ENCODE measurements around the gene TACC3.

GRCh38 chr4:1721666-1722550 is 587 bp downstream of the TACC3 start:
- no peak for TF ChIP-seq EP300 (IDR thresholded peaks at IDR 0.05; ENCODE audit: borderline replicate concordance)
- TF ChIP-seq TCF12 (IDR thresholded peaks at IDR 0.05; ENCODE audit: low read depth) = no peak
- TF ChIP-seq TAF1 (IDR thresholded peaks at IDR 0.05; ENCODE audit: low read depth) = no peak
- TF ChIP-seq EGR1 (IDR thresholded peaks at IDR 0.05) = no peak
- no peak for TF ChIP-seq REST (IDR thresholded peaks at IDR 0.05; ENCODE audit: low read depth)
- TF ChIP-seq CREB1 (IDR thresholded peaks at IDR 0.05; ENCODE audit: low read depth) = no peak
- no peak for TF ChIP-seq YY1 (IDR thresholded peaks at IDR 0.05; ENCODE audit: low read depth)
- no peak for TF ChIP-seq RAD21 (IDR thresholded peaks at IDR 0.05; ENCODE audit: low read depth)
- no peak for TF ChIP-seq CEBPB (IDR thresholded peaks at IDR 0.05)
- no peak; the same call in 1 of the 2 replicates for TF ChIP-seq MAX (IDR thresholded peaks at IDR 0.05)
- no peak for TF ChIP-seq TEAD4 (IDR thresholded peaks at IDR 0.05)
- TF ChIP-seq FOXM1 (IDR thresholded peaks at IDR 0.05; ENCODE audit: borderline replicate concordance, low read depth) = no peak
